ENCODE measurements around the gene BARHL2.
A peak's percentile ranks its signal among the peaks of the same experiment; 100 is the strongest.

Gene BARHL2

DNA sequence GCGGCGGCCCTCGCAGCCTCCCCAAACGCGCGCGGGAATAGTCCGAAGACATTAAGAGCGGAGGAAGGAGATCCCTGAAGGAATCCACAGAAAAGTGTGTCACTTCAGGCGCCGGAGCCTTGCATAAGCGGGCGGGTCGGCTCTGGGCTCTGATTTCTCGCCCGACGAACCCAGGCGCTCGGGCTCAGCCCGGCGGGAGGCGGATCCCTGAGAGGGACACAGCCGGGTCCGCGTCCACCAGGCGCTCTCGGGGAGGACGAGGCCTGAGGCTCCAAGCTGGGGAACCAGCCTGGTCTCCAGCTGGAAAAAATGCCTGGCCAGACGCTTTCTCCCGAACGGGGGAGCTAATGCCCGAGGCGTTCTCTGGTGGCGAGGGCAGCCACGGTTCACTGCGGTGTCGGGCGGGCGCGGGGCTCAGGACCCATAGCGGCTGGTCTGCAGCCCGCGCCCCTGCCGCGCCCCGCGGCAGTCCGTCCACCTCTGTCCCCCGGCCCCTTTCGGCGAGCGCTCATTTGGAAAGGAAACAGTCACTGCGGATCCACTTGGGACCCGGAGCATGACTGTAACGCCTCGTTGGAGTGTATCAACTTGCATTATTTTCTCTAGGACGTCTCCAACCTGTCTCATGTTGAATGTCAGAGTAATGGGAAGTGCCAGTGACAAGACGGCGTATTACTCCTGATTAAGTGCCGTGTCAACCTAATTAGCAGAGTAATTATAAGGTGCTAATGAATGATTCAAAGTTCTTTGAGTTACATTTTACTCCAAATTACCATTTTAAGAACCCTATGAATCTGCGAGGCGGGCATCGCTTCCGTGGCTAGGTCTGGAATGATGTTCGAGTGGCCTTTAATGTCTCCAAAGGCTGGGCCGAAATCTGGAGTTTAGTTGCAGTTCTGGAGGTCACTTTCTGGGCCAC lies 1.6 kb upstream of the BARHL2 start (continued):
- TF ChIP-seq, protein P1, sequence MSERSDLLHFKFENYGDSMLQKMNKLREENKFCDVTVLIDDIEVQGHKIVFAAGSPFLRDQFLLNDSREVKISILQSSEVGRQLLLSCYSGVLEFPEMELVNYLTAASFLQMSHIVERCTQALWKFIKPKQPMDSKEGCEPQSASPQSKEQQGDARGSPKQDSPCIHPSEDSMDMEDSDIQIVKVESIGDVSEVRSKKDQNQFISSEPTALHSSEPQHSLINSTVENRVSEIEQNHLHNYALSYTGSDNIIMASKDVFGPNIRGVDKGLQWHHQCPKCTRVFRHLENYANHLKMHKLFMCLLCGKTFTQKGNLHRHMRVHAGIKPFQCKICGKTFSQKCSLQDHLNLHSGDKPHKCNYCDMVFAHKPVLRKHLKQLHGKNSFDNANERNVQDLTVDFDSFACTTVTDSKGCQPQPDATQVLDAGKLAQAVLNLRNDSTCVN (tag by site-specific recombination; optimal IDR thresholded peaks at IDR 0.05) = peak; percentile 55
- TF ChIP-seq, protein P2, sequence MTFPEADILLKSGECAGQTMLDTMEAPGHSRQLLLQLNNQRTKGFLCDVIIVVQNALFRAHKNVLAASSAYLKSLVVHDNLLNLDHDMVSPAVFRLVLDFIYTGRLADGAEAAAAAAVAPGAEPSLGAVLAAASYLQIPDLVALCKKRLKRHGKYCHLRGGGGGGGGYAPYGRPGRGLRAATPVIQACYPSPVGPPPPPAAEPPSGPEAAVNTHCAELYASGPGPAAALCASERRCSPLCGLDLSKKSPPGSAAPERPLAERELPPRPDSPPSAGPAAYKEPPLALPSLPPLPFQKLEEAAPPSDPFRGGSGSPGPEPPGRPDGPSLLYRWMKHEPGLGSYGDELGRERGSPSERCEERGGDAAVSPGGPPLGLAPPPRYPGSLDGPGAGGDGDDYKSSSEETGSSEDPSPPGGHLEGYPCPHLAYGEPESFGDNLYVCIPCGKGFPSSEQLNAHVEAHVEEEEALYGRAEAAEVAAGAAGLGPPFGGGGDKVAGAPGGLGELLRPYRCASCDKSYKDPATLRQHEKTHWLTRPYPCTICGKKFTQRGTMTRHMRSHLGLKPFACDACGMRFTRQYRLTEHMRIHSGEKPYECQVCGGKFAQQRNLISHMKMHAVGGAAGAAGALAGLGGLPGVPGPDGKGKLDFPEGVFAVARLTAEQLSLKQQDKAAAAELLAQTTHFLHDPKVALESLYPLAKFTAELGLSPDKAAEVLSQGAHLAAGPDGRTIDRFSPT (tag by site-specific recombination; IDR thresholded peaks at IDR 0.05) = no peak
- no peak for TF ChIP-seq GFI1B (tag by site-specific recombination; IDR thresholded peaks at IDR 0.05)
- TF ChIP-seq, protein P3, sequence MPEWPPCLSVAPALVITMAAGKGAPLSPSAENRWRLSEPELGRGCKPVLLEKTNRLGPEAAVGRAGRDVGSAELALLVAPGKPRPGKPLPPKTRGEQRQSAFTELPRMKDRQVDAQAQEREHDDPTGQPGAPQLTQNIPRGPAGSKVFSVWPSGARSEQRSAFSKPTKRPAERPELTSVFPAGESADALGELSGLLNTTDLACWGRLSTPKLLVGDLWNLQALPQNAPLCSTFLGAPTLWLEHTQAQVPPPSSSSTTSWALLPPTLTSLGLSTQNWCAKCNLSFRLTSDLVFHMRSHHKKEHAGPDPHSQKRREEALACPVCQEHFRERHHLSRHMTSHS (tag by site-specific recombination; IDR thresholded peaks at IDR 0.05) = no peak
- no peak for TF ChIP-seq ZEB2 (tag by site-specific recombination; IDR thresholded peaks at IDR 0.05)
- no peak for TF ChIP-seq ZNF121 (tag by site-specific recombination; IDR thresholded peaks at IDR 0.05)
- no peak for TF ChIP-seq SCRT1 (tag by site-specific recombination; IDR thresholded peaks at IDR 0.05; ENCODE audit: borderline replicate concordance)
- TF ChIP-seq ZNF391 (tag by site-specific recombination; IDR thresholded peaks at IDR 0.05; ENCODE audit: borderline replicate concordance, low read depth) = no peak
- TF ChIP-seq ZFP37 (tag by site-specific recombination; IDR thresholded peaks at IDR 0.05) = peak; percentile 24; the same call in 1 of the 2 replicates
- TF ChIP-seq SCRT2 (tag by site-specific recombination; IDR thresholded peaks at IDR 0.05) = no peak
- peak; percentile 90 for TF ChIP-seq ZNF341 (tag by site-specific recombination; IDR thresholded peaks at IDR 0.05; ENCODE audit: low read depth)
- no peak for TF ChIP-seq ZNF114 (tag by site-specific recombination; IDR thresholded peaks at IDR 0.05)
- no peak for TF ChIP-seq ZNF16 (tag by site-specific recombination; IDR thresholded peaks at IDR 0.05; ENCODE audit: low read depth)
- TF ChIP-seq ZNF677 (tag by site-specific recombination; IDR thresholded peaks at IDR 0.05) = no peak
- no peak for TF ChIP-seq ZNF768 (tag by site-specific recombination; IDR thresholded peaks at IDR 0.05)
- no peak for TF ChIP-seq ZNF791 (tag by site-specific recombination; IDR thresholded peaks at IDR 0.05)
- TF ChIP-seq, protein P4, sequence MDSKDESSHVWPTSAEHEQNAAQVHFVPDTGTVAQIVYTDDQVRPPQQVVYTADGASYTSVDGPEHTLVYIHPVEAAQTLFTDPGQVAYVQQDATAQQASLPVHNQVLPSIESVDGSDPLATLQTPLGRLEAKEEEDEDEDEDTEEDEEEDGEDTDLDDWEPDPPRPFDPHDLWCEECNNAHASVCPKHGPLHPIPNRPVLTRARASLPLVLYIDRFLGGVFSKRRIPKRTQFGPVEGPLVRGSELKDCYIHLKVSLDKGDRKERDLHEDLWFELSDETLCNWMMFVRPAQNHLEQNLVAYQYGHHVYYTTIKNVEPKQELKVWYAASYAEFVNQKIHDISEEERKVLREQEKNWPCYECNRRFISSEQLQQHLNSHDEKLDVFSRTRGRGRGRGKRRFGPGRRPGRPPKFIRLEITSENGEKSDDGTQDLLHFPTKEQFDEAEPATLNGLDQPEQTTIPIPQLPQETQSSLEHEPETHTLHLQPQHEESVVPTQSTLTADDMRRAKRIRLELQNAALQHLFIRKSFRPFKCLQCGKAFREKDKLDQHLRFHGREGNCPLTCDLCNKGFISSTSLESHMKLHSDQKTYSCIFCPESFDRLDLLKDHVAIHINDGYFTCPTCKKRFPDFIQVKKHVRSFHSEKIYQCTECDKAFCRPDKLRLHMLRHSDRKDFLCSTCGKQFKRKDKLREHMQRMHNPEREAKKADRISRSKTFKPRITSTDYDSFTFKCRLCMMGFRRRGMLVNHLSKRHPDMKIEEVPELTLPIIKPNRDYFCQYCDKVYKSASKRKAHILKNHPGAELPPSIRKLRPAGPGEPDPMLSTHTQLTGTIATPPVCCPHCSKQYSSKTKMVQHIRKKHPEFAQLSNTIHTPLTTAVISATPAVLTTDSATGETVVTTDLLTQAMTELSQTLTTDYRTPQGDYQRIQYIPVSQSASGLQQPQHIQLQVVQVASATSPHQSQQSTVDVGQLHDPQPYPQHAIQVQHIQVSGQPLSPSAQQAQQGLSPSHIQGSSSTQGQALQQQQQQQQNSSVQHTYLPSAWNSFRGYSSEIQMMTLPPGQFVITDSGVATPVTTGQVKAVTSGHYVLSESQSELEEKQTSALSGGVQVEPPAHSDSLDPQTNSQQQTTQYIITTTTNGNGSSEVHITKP (tag by site-specific recombination; IDR thresholded peaks at IDR 0.05) = no peak
- TF ChIP-seq, protein P5, sequence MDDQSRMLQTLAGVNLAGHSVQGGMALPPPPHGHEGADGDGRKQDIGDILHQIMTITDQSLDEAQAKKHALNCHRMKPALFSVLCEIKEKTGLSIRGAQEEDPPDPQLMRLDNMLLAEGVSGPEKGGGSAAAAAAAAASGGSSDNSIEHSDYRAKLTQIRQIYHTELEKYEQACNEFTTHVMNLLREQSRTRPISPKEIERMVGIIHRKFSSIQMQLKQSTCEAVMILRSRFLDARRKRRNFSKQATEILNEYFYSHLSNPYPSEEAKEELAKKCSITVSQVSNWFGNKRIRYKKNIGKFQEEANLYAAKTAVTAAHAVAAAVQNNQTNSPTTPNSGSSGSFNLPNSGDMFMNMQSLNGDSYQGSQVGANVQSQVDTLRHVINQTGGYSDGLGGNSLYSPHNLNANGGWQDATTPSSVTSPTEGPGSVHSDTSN (CRISPR knock-in tag; IDR thresholded peaks at IDR 0.05) = no peak
- no peak for TF ChIP-seq ZNF23 (tag by site-specific recombination; IDR thresholded peaks at IDR 0.05; ENCODE audit: borderline replicate concordance)
- no peak for TF ChIP-seq ZFP3 (tag by site-specific recombination; IDR thresholded peaks at IDR 0.05; ENCODE audit: low read depth)
- no peak for TF ChIP-seq ZNF211 (tag by site-specific recombination; IDR thresholded peaks at IDR 0.05; ENCODE audit: low read depth)
- TF ChIP-seq, protein P6, sequence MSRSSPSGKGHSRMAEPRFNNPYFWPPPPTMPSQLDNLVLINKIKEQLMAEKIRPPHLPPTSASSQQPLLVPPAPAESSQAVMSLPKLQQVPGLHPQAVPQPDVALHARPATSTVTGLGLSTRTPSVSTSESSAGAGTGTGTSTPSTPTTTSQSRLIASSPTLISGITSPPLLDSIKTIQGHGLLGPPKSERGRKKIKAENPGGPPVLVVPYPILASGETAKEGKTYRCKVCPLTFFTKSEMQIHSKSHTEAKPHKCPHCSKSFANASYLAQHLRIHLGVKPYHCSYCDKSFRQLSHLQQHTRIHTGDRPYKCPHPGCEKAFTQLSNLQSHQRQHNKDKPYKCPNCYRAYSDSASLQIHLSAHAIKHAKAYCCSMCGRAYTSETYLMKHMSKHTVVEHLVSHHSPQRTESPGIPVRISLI (tag by site-specific recombination; IDR thresholded peaks at IDR 0.05) = no peak
- no peak for TF ChIP-seq ZNF792 (tag by site-specific recombination; IDR thresholded peaks at IDR 0.05)
- TF ChIP-seq ZBTB17 (tag by site-specific recombination; IDR thresholded peaks at IDR 0.05) = peak; percentile 75
- peak; percentile 78 for TF ChIP-seq ZNF335 (tag by site-specific recombination; conservative IDR thresholded peaks at IDR 0.05)
- TF ChIP-seq, protein P7, sequence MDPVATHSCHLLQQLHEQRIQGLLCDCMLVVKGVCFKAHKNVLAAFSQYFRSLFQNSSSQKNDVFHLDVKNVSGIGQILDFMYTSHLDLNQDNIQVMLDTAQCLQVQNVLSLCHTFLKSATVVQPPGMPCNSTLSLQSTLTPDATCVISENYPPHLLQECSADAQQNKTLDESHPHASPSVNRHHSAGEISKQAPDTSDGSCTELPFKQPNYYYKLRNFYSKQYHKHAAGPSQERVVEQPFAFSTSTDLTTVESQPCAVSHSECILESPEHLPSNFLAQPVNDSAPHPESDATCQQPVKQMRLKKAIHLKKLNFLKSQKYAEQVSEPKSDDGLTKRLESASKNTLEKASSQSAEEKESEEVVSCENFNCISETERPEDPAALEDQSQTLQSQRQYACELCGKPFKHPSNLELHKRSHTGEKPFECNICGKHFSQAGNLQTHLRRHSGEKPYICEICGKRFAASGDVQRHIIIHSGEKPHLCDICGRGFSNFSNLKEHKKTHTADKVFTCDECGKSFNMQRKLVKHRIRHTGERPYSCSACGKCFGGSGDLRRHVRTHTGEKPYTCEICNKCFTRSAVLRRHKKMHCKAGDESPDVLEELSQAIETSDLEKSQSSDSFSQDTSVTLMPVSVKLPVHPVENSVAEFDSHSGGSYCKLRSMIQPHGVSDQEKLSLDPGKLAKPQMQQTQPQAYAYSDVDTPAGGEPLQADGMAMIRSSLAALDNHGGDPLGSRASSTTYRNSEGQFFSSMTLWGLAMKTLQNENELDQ (tag by site-specific recombination; IDR thresholded peaks at IDR 0.05; ENCODE audit: low read depth) = no peak

All from HEK293 (cell line).